A673 (cell line): ENCODE measurements around the gene RNU5D-1. TPM values are rescaled to one million over a fixed set of nuclear protein-coding genes. Genes with fewer than 3 reads are reported as not detected.

Source experiments
- BruUV-seq: library from RNA; stranded (reverse); fragments of 400-500 nt; replicated peaks from 2 replicates; lab custom pipeline; 2021; lab: Mats Ljungman, UMichigan
- CTCF ChIA-PET: fragments of 300-600 bp; sonication (Branson Sonifier 250); formaldehyde crosslinking; loops from one replicate; lab custom pipeline; 2022; ENCODE audit warnings: antibody characterized with exemption; lab: Charles Lee
- POLR2A ChIA-PET: fragments of 300-600 bp; sonication (Branson Sonifier 250); formaldehyde crosslinking; loops from one replicate; lab custom pipeline; 2022; ENCODE audit warnings: antibody characterized with exemption; ENCODE audit not compliant: low non-redundant PET; lab: Charles Lee
- DNase-seq: peaks from one replicate; pipeline ENCODE4 v3.0.0-alpha.2; 2015; ENCODE audit warnings: low spot score
- H3K27ac ChIP-seq: fragments of 200-600 bp; sonication (generic); 2 replicates; pipeline ENCODE4 v1.5.1; 2016; ENCODE audit warnings: mixed run types, low read depth, mild to moderate bottlenecking, mixed read lengths, antibody characterized with exemption, low read length; ENCODE audit not compliant: poor library complexity, severe bottlenecking
- H3K27me3 ChIP-seq: fragments of 200-600 bp; sonication (generic); replicated peaks from 2 replicates; pipeline ENCODE4 v1.6.1; 2017; ENCODE audit warnings: mixed run types, low read depth, mild to moderate bottlenecking, mixed read lengths, antibody characterized with exemption, low read length; ENCODE audit not compliant: insufficient read depth, poor library complexity
- H3K36me3 ChIP-seq: fragments of 200-600 bp; sonication (generic); 2 replicates; pipeline ENCODE4 v1.6.1; 2016; ENCODE audit warnings: mixed run types, mild to moderate bottlenecking, mixed read lengths, antibody characterized with exemption, low read length; ENCODE audit not compliant: insufficient read depth, poor library complexity, severe bottlenecking
- H3K4me1 ChIP-seq: fragments of 200-600 bp; sonication (generic); 2 replicates; pipeline ENCODE4 v1.6.1; 2017; ENCODE audit warnings: mixed run types, mild to moderate bottlenecking, mixed read lengths, antibody characterized with exemption, low read length; ENCODE audit not compliant: insufficient read depth, poor library complexity, severe bottlenecking
- H3K4me3 ChIP-seq: fragments of 200-600 bp; sonication (generic); 2 replicates; pipeline ENCODE4 v1.5.1; 2016; ENCODE audit warnings: low read depth, mixed run types, mild to moderate bottlenecking, mixed read lengths, low read length; ENCODE audit not compliant: poor library complexity, severe bottlenecking
- H3K9me3 ChIP-seq: fragments of 200-600 bp; sonication (generic); 2 replicates; pipeline ENCODE4 v1.6.1; 2016; ENCODE audit warnings: mixed run types, low read depth, mild to moderate bottlenecking, mixed read lengths, antibody characterized with exemption, low read length; ENCODE audit not compliant: poor library complexity, severe bottlenecking
- EZH2 ChIP-seq: fragments of 200-600 bp; sonication (generic); IDR thresholded peaks from 2 replicates; pipeline ENCODE4 v1.6.1; 2017; ENCODE audit warnings: borderline replicate concordance, low read depth, mild to moderate bottlenecking, mixed read lengths, antibody characterized with exemption, low read length; ENCODE audit not compliant: poor library complexity, severe bottlenecking
- intact Hi-C: fragments of 100-400 bp; cut with micrococcal nuclease; formaldehyde crosslinking; loops from one replicate; pipeline ENCODE4 v1.10.0; 2022; ENCODE audit not compliant: unreplicated experiment
- total RNA-seq: library from RNA; stranded (reverse); gene quantifications from 2 replicates; pipeline ENCODE4 v1.2.3, GENCODE V29; 2021
- TF ChIP-seq, protein P1 (sequence below): fragments of 300-800, 200-600 bp; sonication (generic); conservative IDR thresholded peaks from 2 replicates; pipeline ENCODE4 v1.5.1; 2017; ENCODE audit warnings: low read depth, mild to moderate bottlenecking, antibody characterized with exemption, low read length, moderate library complexity, mixed read lengths

Gene RNU5D-1
- total RNA-seq, 1 experiment from 2014 or later: not detected

DNA sequence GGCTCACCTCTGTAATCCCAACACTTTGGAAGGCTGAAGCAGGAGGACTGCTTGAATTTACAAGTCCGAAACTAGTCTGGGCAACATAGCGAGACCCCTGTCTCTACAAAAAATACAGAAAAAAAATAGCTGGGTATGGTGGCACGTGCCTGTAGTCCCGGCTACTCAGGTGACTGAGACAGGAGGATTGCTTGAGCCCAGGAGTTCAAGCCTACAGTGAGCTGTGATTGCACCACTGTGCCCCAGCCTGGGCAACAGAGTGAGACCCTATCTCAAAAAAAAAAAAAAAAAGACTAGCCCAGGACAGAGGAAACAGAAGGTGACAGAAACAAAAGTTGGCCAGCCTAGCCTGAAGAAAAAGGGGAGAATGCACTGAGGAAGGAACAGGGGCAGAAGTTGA lies 35.3 kb downstream of the RNU5D-1 start:
- Histone ChIP-seq H3K27me3 (no peaks in the 10 kb centered on the region), H3K9me3 (no peaks in the 10 kb centered on the region), H3K27ac (no peak overlapping the region), H3K4me1 (no peaks in the 10 kb centered on the region), H3K4me3 (no peak overlapping the region), H3K36me3 (no peaks in the 10 kb centered on the region)
- ChIA-PET CTCF (no interaction called here), POLR2A (no interaction called here)
- no peak for DNase-seq
- BruUV-seq: no TSS peak
- intact Hi-C loops: no loop called here
- TF ChIP-seq, protein P1, sequence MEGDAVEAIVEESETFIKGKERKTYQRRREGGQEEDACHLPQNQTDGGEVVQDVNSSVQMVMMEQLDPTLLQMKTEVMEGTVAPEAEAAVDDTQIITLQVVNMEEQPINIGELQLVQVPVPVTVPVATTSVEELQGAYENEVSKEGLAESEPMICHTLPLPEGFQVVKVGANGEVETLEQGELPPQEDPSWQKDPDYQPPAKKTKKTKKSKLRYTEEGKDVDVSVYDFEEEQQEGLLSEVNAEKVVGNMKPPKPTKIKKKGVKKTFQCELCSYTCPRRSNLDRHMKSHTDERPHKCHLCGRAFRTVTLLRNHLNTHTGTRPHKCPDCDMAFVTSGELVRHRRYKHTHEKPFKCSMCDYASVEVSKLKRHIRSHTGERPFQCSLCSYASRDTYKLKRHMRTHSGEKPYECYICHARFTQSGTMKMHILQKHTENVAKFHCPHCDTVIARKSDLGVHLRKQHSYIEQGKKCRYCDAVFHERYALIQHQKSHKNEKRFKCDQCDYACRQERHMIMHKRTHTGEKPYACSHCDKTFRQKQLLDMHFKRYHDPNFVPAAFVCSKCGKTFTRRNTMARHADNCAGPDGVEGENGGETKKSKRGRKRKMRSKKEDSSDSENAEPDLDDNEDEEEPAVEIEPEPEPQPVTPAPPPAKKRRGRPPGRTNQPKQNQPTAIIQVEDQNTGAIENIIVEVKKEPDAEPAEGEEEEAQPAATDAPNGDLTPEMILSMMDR: no peak
- TF ChIP-seq EZH2: no peak

DNA sequence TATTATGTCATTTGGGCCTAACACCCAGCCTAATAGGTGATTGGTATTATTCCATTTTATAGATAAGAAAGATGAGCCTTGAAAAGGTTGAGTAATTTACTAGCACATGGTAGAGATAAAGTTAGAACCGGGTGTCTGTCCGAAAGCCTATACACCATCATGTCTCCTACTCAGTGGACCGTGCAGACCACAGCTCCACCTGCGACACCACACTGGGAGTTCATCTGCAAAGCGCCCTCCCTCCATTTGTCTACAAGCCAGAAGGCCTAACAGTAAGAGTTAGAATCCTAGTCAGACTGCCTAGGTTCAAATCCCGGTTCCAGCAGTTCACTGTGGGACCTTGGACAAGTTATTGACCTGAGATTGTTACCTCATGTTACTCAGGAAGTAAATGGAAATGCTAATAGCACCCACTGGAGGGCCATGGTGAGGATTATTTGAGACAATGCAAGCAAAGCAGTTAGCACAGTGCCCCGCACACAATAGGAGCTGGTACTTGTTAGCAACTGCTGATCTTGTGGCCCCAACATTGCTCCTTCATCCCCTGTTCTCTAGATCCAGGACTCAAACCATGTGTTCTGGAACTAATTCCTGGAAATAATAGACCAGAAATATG lies 36.0 kb downstream of the RNU5D-1 start:
- Histone ChIP-seq H3K27ac (no peak overlapping the region), H3K4me3 (no peak overlapping the region), H3K9me3 (no peaks in the 10 kb centered on the region), H3K36me3 (no peaks in the 10 kb centered on the region), H3K27me3 (no peaks in the 10 kb centered on the region), H3K4me1 (no peaks in the 10 kb centered on the region)
- ChIA-PET POLR2A (no interaction called here), CTCF (no interaction called here)
- intact Hi-C loops: no loop called here
- TF ChIP-seq, protein P1: no peak
- TF ChIP-seq EZH2: no peak
- DNase-seq: no peak
- BruUV-seq: no TSS peak

DNA sequence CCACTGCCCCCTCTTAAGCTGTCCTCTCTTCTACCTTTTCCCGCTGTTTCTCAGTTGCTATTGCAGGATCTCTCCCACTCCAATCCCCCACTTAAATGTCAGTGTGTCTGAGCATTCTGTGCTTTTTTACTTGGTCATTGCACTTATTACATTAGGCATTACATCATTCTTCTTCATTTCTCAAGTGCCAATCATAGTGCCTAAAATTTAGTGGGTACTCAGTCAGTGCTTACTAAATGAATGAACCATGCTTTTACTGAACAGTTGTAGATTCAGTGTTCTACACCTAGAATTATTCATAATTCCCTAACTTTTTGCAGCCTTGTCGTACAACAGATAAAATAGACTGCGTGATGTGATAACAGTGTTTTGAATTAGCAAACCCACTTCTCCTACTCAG lies 37.1 kb downstream of the RNU5D-1 start:
- ChIA-PET POLR2A (no interaction called here), CTCF (no interaction called here)
- no peak for DNase-seq
- intact Hi-C loops: no loop called here
- no TSS peak for BruUV-seq
- no peak for TF ChIP-seq EZH2
- TF ChIP-seq, protein P1: no peak
- peaks cover 4% of the 10 kb centered on the region for H3K4me1 ChIP-seq
- no peaks in the 10 kb centered on the region for H3K9me3 ChIP-seq
- H3K27ac ChIP-seq: no peak overlapping the region
- H3K36me3 ChIP-seq: no peaks in the 10 kb centered on the region
- H3K27me3 ChIP-seq: no peaks in the 10 kb centered on the region
- H3K4me3 ChIP-seq: no peak overlapping the region
